Endothelial cell of umbilical vein (primary cell): ENCODE data around the gene CHL1.

ENCODE experiments used
- EZH2 ChIP-seq: IDR thresholded peaks from 2 replicates; pipeline ENCODE4 v1.6.1; 2012; ENCODE audit warnings: borderline replicate concordance, low read depth, mild to moderate bottlenecking, moderate library complexity, low read length, inconsistent platforms; ENCODE audit not compliant: severe bottlenecking
- FOS ChIP-seq: IDR thresholded peaks from 2 replicates; pipeline ENCODE4 v1.6.1; 2011; ENCODE audit warnings: mild to moderate bottlenecking, low read length, moderate library complexity, borderline replicate concordance; ENCODE audit not compliant: insufficient read depth
- POLR2AphosphoS5 ChIP-seq: IDR thresholded peaks from 2 replicates; pipeline ENCODE4 v1.6.1; 2012; ENCODE audit warnings: low read depth, mild to moderate bottlenecking, control low read depth, low read length, moderate library complexity; ENCODE audit not compliant: insufficient read depth

DNA sequence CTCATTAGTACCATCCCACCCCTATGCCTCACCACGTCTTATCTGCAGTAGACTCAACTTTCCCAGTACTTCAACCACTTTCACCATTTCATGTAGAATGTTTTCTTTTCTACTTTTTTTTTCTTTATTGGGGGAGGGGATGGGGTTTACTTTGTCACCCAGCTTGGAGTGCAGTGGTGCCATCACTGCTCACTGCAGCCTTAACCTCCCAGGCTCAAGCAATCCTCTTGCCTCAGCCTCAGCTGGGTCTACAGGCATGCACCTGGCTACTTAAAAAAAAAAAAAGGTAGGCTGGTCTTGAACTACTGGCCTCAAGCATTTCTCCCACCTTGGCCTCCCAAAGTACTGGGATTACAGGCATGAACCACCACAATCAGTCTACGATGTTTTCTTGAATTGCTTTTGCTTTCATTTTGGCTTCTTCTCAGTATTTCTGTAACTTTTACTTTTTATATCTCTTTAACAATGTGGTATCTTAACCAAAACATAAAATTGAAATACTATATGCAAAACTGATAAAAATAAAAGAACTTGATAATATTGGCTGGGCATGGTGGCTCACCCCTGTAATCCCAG lies 44.9 kb upstream of the CHL1 start:
- no peak for TF ChIP-seq EZH2
- no peak for TF ChIP-seq POLR2AphosphoS5
- no peak for TF ChIP-seq FOS
